NCI-H2171 treated with DMSO at 0.1 percent for 48 hours (cell line): ENCODE data around the gene NGEF.

Source experiments
- DNase-seq: peaks from one replicate; lab custom pipeline; 2025; lab: John Stamatoyannopoulos, UW

The NGEF gene

DNA sequence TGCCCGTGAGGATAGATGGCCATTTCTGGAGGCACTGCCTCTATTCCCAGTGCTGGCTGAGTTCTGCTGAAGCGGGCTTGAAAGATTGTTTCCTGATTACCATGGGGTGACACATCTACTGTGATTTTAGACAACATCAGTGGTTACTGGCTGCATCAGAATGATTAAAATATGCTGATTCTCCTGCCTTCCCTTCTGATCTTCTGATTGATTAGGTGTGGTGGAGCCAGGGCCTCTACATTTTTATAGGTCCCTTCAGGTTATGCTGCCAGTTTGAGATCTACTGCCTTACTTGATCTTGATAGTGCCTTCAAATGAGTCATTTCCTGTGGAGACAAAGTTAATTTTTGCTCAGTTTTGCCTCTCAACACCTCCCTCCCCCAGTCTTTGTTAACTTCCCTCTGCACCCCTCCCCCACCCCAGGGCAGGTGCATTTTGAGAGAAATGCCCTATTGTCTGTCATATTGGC lies 174.6 kb downstream of the NGEF start:
- DNase-seq: no peak

- DNase-seq: no peak
Observed at GRCh38 chr2:232836934-232837333, 176.1 kb downstream of the NGEF start.

GRCh38 chr2:232835687-232836208 lies 177.3 kb downstream of the NGEF start:
- peak; percentile 54 for DNase-seq

DNA sequence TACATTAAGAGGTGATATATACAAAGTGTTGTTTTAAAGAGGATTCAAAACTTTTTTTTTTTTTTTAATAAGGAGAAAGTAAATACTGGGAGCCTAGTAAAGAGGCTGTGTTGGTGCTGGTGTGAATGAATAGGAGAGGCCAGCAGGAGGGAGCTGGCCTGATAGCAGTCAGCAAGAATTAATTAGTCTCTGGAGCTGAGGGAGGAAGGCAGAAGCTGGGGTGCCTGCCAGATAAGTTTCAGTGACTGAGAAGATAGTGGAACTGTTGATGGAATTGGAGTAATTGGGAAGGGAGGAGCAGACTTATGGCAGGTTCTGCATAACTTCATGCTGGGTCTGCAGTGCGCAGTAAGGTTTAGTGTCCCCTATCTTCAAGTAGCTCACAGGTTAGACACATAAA lies 179.2 kb downstream of the NGEF start:
- no peak for DNase-seq

DNA sequence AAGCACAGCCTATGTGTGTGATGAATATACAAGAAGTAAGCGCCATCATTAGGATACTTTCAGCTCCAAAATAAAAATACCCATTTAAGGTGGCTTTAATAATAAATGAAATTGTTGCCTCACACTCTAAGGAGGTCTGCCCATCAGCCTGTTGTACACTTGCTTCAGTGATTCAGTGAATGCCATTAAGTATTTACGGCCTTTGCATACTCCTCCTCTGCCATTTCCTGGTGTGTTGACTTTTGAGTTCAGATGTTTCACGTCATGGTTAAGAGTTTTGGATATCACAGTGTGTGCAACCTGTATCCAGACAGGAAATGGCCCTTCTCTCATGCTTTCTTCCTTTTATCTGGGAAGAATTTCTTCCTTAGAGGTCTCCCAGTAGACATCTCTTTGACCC lies 181.6 kb downstream of the NGEF start:
- DNase-seq: no peak

- no peak for DNase-seq
Observed at GRCh38 chr2:232829988-232830387, 183.1 kb downstream of the NGEF start.
